Measurements from ENCODE around the gene ADAMTSL4.
"Not testable (repeated sequence)": the region's sequence is repeated elsewhere in the genome, so short reads cannot be mapped to it uniquely, and the experiment has no call there.

Gene ADAMTSL4

DNA sequence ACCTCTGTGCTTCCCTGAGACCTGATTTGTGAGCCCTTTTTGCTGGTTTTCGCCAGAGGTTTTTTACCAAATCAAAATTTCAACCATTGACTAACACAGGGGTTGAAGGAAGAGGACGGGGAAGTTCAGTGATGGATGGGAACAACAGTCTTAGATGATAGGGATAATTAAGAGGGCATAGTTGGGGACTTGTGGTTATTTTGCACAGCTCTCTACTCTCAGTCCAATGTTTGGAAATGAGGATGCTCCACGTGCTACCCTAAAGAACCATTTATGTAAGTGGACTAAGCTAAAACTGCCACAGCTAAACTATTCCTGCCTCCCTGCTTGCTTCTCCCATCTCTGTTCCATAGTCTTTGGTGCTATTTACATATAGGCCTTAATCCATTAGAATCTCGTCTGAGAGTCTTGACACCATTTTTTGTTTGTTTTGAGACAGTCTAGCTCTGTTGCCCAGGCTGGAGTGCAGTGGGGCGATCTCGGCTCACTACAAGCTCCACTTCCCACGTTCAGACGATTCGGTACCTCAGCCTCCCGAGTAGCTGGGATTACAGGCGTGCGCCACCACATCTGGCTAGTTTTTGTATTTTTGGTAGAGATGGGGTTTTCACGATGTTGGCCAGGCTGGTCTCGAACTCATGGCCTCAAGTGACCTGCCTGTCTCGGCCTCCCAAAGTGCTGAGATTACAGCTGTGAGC, 30.9 kb downstream of the ADAMTSL4 start:
- Histone ChIP-seq H3K9ac (ENCODE audit: low read depth, low read length) (peak overlapping the region; percentile 83), H3K27ac (ENCODE audit: low read depth, low read length) (peak overlapping the region; percentile 100), H3K27me3 (ENCODE audit: insufficient read depth, low read length) (no peaks in the 10 kb centered on the region), H3K36me3 (ENCODE audit: insufficient read depth, low read length) (peaks cover 38% of the 10 kb centered on the region), H3K4me3 (ENCODE audit: low read length) (peak overlapping the region; percentile 60), H3K4me1 (ENCODE audit: insufficient read depth, low read length) (peaks cover 14% of the 10 kb centered on the region), H3K9me3 (ENCODE audit: insufficient read depth, low read depth, low read length) (no peaks in the 10 kb centered on the region)
- WGBS = 78% methylated on average over 15 of the region's 15 CpGs

DNA sequence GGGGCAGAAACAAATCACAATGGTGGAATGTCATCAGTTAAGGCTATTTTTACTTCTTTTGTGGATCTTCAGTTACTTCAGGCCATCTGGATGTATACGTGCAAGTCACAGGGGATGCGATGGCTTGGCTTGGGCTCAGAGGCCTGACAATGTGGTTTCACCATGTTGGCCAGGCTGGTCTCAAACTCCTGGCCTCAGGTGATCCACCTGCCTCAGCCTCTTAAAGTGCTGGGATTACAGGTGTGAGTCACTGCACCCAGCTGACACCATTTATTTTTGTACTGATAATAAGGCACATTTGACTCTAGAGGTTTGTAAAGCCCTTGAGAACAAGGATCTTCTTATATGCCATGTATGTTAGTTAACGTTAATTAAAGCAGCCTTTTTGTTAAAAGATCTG, 31.8 kb downstream of the ADAMTSL4 start:
- not testable (repeated sequence) for H3K27me3 ChIP-seq (ENCODE audit: insufficient read depth, low read length); H3K27ac ChIP-seq (ENCODE audit: low read depth, low read length)

DNA sequence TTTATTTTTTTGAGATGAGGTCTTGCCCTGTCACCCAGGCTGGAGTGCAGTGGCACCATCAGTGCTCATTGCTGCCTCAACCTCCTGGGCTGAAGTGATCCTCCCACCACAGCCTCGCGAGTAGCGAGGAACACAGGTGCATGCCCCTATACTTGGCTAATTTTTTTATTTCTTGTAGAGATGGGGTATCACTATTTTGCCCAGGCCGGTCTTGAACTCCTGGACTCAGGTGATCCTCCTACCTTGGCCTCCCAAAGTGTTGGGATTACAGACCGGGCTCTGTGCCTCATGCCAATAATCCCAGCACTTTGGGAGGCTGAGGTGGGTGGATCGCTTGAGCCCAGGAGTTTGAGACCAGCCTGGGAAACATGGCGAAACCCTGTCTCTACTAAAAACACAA, 32.2 kb downstream of the ADAMTSL4 start:
- not testable (repeated sequence) for H3K9ac ChIP-seq (ENCODE audit: low read depth, low read length); H3K4me1 ChIP-seq (ENCODE audit: insufficient read depth, low read length); H3K27ac ChIP-seq (ENCODE audit: low read depth, low read length); H3K27me3 ChIP-seq (ENCODE audit: insufficient read depth, low read length); H3K4me3 ChIP-seq (ENCODE audit: low read length); H3K9me3 ChIP-seq (ENCODE audit: insufficient read depth, low read depth, low read length)
- peaks cover 24% of the 10 kb centered on the region for H3K36me3 ChIP-seq (ENCODE audit: insufficient read depth, low read length)
- 96% methylated on average over 7 of the region's 7 CpGs for WGBS

More for the DNA sequence above, 31.8 kb downstream of the ADAMTSL4 start:
- not testable (repeated sequence) for H3K9ac ChIP-seq (ENCODE audit: low read depth, low read length); H3K9me3 ChIP-seq (ENCODE audit: insufficient read depth, low read depth, low read length); H3K4me1 ChIP-seq (ENCODE audit: insufficient read depth, low read length); H3K4me3 ChIP-seq (ENCODE audit: low read length)
- peaks cover 29% of the 10 kb centered on the region for H3K36me3 ChIP-seq (ENCODE audit: insufficient read depth, low read length)
- WGBS = 97% methylated on average over 3 of the region's 3 CpGs

DNA sequence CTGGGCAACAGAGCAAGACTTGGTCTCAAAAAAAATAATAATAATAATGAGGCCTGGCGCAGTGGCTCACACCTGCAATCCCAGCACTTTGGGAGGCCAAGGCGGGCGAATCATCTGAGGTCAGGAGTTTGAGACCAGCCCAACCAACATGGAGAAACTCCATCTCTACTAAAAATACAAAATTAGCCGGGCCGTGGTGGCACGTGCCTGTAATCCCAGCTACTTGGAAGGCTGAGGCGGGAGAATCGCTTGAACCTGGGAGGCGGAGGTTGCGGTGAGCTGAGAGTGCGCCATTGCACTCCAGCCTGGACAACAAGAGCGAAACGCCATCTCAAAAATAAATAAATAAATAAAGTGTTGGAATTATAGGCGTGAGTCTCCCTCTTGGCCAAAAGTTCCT, 32.8 kb downstream of the ADAMTSL4 start:
- H3K4me3 ChIP-seq (ENCODE audit: low read length); H3K9ac ChIP-seq (ENCODE audit: low read depth, low read length); H3K27me3 ChIP-seq (ENCODE audit: insufficient read depth, low read length); H3K4me1 ChIP-seq (ENCODE audit: insufficient read depth, low read length); H3K27ac ChIP-seq (ENCODE audit: low read depth, low read length); H3K9me3 ChIP-seq (ENCODE audit: insufficient read depth, low read depth, low read length): not testable (repeated sequence)
- peaks cover 19% of the 10 kb centered on the region for H3K36me3 ChIP-seq (ENCODE audit: insufficient read depth, low read length)
- WGBS = 96% methylated on average over 13 of the region's 14 CpGs

DNA sequence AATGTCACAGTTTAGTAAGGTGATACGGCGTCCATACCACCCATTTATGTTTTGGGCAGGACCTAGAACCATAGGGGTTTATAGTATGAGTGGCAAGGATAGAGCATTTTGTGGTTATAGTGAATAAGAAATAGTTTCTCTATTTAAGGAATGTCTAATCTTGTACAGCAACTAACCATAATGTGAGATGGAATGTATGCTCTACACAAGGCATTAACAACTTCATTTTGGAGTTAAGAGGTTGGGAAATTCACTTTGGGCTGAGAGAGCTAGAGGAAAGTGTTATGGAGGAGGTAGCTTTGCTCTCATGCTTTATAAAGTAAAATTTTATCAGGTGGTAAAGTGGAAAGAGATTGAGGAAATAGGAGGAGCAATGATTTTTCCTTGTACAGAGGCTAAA, 33.2 kb downstream of the ADAMTSL4 start:
- Histone ChIP-seq H3K27ac (ENCODE audit: low read depth, low read length) (no peak overlapping the region), H3K9me3 (ENCODE audit: insufficient read depth, low read depth, low read length) (no peaks in the 10 kb centered on the region)
- 100% methylated on average over 2 of the region's 2 CpGs for WGBS

DNA sequence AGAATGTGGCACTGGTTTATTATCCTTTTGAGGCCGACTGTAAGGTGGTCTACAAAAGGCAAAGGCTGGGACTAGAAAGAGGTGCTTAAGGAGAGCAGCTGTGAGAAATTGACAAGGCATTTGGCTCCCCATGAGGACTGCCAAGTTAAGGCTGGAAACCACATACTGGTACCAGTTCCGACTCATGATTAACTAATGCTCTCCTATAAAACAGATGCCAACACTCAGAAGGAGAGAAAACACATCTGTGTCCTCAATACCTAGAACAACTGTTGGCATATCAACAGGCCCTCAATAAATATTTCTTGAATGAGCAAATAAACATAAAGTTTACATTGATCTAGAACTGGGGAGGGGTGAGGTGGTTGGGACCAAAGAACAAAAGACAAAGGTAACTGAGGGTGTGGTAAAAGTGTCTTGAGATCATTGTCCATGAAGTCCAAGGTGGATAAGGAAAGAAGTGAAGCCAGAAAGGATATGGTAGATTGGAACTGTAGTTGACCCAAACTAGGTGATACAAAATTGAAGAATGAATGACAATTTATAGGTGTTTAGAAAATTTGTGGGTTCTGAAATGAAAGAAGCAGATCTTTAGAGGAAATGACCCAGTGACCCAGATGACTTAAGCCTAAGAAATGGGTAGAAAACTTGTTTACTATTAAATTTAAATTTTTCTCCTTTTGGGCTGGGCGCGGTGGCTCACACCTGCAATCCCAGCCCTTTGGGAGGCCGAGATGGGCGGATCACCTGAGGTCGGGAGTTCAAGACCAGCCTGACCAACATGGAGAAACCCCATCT, 47.1 kb downstream of the ADAMTSL4 start:
- H3K36me3 ChIP-seq (ENCODE audit: insufficient read depth, low read length) = 0 out of 2 replicates have a peak, but pooled peaks cover 4% of the 10 kb centered on the region
- WGBS = 97% methylated on average over 7 of the region's 7 CpGs
- H3K9ac ChIP-seq (ENCODE audit: low read depth, low read length) = no peak overlapping the region
- H3K4me3 ChIP-seq (ENCODE audit: low read length) = no peak overlapping the region
- no peaks in the 10 kb centered on the region for H3K27me3 ChIP-seq (ENCODE audit: insufficient read depth, low read length)
- no peak overlapping the region for H3K27ac ChIP-seq (ENCODE audit: low read depth, low read length)
- no peaks in the 10 kb centered on the region for H3K9me3 ChIP-seq (ENCODE audit: insufficient read depth, low read depth, low read length)
- no peaks in the 10 kb centered on the region for H3K4me1 ChIP-seq (ENCODE audit: insufficient read depth, low read length)

More for the DNA sequence above, 33.2 kb downstream of the ADAMTSL4 start:
- Histone ChIP-seq H3K36me3 (ENCODE audit: insufficient read depth, low read length) (peaks cover 15% of the 10 kb centered on the region), H3K4me1 (ENCODE audit: insufficient read depth, low read length) (0 out of 2 replicates have a peak, but pooled peaks cover 3% of the 10 kb centered on the region), H3K9ac (ENCODE audit: low read depth, low read length) (no peak overlapping the region), H3K27me3 (ENCODE audit: insufficient read depth, low read length) (no peaks in the 10 kb centered on the region), H3K4me3 (ENCODE audit: low read length) (no peak overlapping the region)

DNA sequence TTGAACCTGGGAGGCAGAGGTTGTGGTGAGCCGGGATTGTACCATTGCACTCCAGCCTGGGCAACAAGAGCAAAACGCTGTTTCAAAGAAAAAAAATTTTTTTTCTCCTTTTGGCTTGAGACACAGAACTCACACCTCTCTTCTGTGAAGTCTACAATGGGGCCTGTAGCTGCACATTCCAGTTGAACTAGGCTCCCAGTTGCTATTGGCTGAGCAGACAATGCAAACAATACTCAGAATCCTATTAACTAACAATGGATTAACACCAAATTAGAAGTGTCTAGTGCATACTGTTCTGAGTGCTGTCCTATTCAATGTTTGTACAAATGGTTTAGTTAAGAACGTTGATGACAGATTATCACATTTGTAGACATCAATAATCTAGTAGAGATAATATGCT, 47.8 kb downstream of the ADAMTSL4 start:
- WGBS = 92% methylated on average over 3 of the region's 3 CpGs
- H3K9me3 ChIP-seq (ENCODE audit: insufficient read depth, low read depth, low read length) = no peaks in the 10 kb centered on the region
- no peak overlapping the region for H3K9ac ChIP-seq (ENCODE audit: low read depth, low read length)
- no peaks in the 10 kb centered on the region for H3K27me3 ChIP-seq (ENCODE audit: insufficient read depth, low read length)
- H3K4me1 ChIP-seq (ENCODE audit: insufficient read depth, low read length) = no peaks in the 10 kb centered on the region
- no peak overlapping the region for H3K4me3 ChIP-seq (ENCODE audit: low read length)
- H3K36me3 ChIP-seq (ENCODE audit: insufficient read depth, low read length) = 0 out of 2 replicates have a peak, but pooled peaks cover 4% of the 10 kb centered on the region
- H3K27ac ChIP-seq (ENCODE audit: low read depth, low read length) = no peak overlapping the region

DNA sequence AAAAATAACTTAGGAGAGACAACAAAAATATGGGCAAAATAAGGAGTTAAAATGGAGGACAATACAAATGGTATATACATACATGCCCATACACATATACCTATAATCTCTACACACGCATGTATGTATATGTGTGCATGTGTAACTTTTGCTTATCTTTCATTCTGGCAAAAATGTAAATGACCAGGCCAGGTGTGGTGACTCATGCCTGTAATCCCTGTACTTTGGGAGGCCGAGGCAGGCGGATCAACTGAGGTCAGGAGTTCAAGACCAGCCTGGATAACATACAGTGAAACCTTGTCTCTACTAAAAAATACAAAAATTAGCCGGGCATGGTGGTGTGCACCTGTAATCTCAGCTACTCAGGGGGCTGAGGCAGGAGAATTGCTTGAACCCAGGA, 49.1 kb downstream of the ADAMTSL4 start:
- not testable (repeated sequence) for H3K27me3 ChIP-seq (ENCODE audit: insufficient read depth, low read length); H3K27ac ChIP-seq (ENCODE audit: low read depth, low read length); H3K9me3 ChIP-seq (ENCODE audit: insufficient read depth, low read depth, low read length); H3K9ac ChIP-seq (ENCODE audit: low read depth, low read length); H3K36me3 ChIP-seq (ENCODE audit: insufficient read depth, low read length); H3K4me1 ChIP-seq (ENCODE audit: insufficient read depth, low read length); H3K4me3 ChIP-seq (ENCODE audit: low read length)
- WGBS = 97% methylated on average over 4 of the region's 4 CpGs

DNA sequence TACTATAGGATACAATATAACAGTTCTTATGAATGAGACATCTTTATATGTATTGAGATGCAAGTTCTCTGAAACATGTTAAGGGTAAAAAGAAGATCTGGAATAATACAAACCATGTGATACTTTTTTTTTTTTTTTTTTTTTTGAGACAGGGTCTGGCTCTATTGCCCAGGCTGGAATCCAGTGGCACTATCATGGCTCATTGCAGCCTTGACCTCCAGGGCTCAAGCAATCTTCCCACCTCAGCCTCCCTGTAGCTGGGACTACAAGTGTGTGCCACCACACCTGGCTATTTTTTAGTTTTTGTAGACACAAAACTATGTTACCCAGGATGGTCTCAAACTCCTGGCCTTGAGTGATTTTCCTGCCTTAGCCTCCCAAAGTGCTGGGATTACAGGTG, 52.3 kb downstream of the ADAMTSL4 start:
- no peak overlapping the region for H3K9ac ChIP-seq (ENCODE audit: low read depth, low read length)
- no peak overlapping the region for H3K27ac ChIP-seq (ENCODE audit: low read depth, low read length)
- H3K4me1 ChIP-seq (ENCODE audit: insufficient read depth, low read length) = peaks cover 16% of the 10 kb centered on the region
- H3K4me3 ChIP-seq (ENCODE audit: low read length) = no peak overlapping the region
- no peaks in the 10 kb centered on the region for H3K9me3 ChIP-seq (ENCODE audit: insufficient read depth, low read depth, low read length)
- H3K36me3 ChIP-seq (ENCODE audit: insufficient read depth, low read length) = 0 out of 2 replicates have a peak, but pooled peaks cover 4% of the 10 kb centered on the region
- no peaks in the 10 kb centered on the region for H3K27me3 ChIP-seq (ENCODE audit: insufficient read depth, low read length)

DNA sequence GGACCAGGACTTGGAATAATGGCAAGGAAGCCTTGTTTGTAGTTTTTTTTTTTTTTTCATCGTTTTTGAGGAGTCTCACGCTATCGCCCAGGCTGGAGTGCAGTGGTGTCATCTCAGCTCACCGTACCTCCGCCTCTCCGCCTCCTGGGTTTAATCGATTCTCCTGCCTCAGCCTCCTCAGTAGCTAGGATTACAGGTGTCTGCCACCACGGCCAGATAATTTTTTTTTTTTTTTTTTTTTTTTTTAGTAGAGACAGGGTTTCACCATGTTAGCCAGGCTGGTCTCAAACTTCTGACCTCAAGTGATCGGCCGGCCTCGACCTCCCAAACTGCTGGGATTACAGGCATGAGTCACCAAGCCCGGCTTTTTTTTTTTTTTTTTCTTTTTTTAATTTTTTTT, 53.2 kb downstream of the ADAMTSL4 start:
- WGBS = 96% methylated on average over 10 of the region's 12 CpGs
- H3K9me3 ChIP-seq (ENCODE audit: insufficient read depth, low read depth, low read length); H3K27me3 ChIP-seq (ENCODE audit: insufficient read depth, low read length); H3K36me3 ChIP-seq (ENCODE audit: insufficient read depth, low read length); H3K9ac ChIP-seq (ENCODE audit: low read depth, low read length); H3K27ac ChIP-seq (ENCODE audit: low read depth, low read length); H3K4me3 ChIP-seq (ENCODE audit: low read length): not testable (repeated sequence)
- peaks cover 16% of the 10 kb centered on the region for H3K4me1 ChIP-seq (ENCODE audit: insufficient read depth, low read length)

DNA sequence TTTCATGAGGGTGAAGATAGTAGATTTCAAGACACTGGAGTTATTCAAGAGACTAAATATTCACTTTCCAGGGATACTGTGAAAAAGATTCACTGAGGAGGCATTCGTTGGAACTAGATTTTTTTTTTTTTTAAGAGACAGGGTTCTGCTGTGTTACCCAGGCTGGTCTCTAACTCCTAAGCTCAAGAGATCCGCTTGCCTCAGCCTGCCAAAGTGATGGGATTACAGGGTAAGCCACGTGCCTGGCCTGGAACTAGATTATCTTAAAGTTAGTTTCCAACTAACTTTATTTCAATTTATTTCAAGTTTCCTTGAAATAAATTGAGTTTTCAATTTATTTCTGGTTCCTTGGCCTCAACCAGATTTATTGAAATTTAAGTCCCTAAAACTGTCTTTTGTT, 54.5 kb downstream of the ADAMTSL4 start:
- Histone ChIP-seq H3K4me1 (ENCODE audit: insufficient read depth, low read length) (peaks cover 16% of the 10 kb centered on the region), H3K36me3 (ENCODE audit: insufficient read depth, low read length) (0 out of 2 replicates have a peak, but pooled peaks cover 4% of the 10 kb centered on the region), H3K9ac (ENCODE audit: low read depth, low read length) (peak overlapping the region; percentile 75; the same call in 1 of the 2 replicates), H3K27ac (ENCODE audit: low read depth, low read length) (peak overlapping the region; percentile 98), H3K9me3 (ENCODE audit: insufficient read depth, low read depth, low read length) (no peaks in the 10 kb centered on the region), H3K27me3 (ENCODE audit: insufficient read depth, low read length) (no peaks in the 10 kb centered on the region), H3K4me3 (ENCODE audit: low read length) (no peak overlapping the region)
- WGBS = 61% methylated on average over 3 of the region's 3 CpGs

Measured in HUES64 (cell line).